K562 (cell line): ENCODE data around the gene BCL2L1. TPM values are rescaled to one million over a fixed set of nuclear protein-coding genes. Genes with fewer than 3 reads are reported as not detected.

Source experiments
- BMI1 ChIP-seq: fragments of 150-350 bp; IDR thresholded peaks from 2 replicates; pipeline ENCODE4 v1.6.1; 2014; ENCODE audit warnings: low read length
- TCFL5 ChIP-seq: fragments of 250-450 bp; sonication (Bioruptor Pico); conservative IDR thresholded peaks from 2 replicates; pipeline ENCODE4 v1.6.1; 2021; ENCODE audit warnings: mild to moderate bottlenecking, moderate library complexity, matching md5 sums
- ZBTB17 ChIP-seq: fragments of 450-650 bp; formaldehyde crosslinking; IDR thresholded peaks from 2 replicates; pipeline ENCODE4 v1.4.0; 2020; ENCODE audit warnings: mild to moderate bottlenecking
- ZNF143 ChIP-seq: sonication (generic); formaldehyde crosslinking; IDR thresholded peaks from 2 replicates; pipeline ENCODE4 v1.9.0; 2022; ENCODE audit warnings: mild to moderate bottlenecking, missing genetic modification reagents
- polyA plus RNA-seq, 8 experiments: library from polyadenylated mRNA; depleted of rRNA in 4 of 8; stranded (reverse) in 5 of 8; unstranded in 3 of 8; fragments of >200 nt; fragmentation: Nextera tagmentation in 2 of 8; fragmentation: Illumina TruSeq in 1 of 8; extraction: Ambion mirVana in 2 of 8; extraction: Trizol in 1 of 8; gene quantifications; 2 replicates each; pipeline versions ENCODE4 v1.2.1 to v1.2.3, GENCODE V29; 2011 to 2014; ENCODE audit warnings: inconsistent platforms in 1 of 8, missing spikeins in 1 of 8
- total RNA-seq, 7 experiments: library from RNA; depleted of rRNA in 6 of 7; stranded (reverse); fragments of >200 nt in 6 of 7; fragmentation: Illumina TruSeq in 2 of 7; extraction: Trizol in 2 of 7; gene quantifications; 2 replicates each; pipeline versions ENCODE4 v1.2.1 to v1.2.3, GENCODE V29; 2011 to 2021; ENCODE audit warnings: low replicate concordance in 1 of 7
- TF ChIP-seq, protein P1 (sequence below), 2 experiments: fragments of 450-650 bp in 1 of 2; sonication (generic) in 1 of 2; formaldehyde crosslinking in 1 of 2; IDR thresholded peaks; 2 replicates each; pipeline versions ENCODE4 v1.7.1 to v1.9.0; 2016 to 2022; ENCODE audit warnings: inconsistent platforms in 1 of 2, mild to moderate bottlenecking in 1 of 2, missing genetic modification reagents in 1 of 2
- TF ChIP-seq, protein P2 (sequence below): fragments of 250-450 bp; sonication (Bioruptor Pico); IDR thresholded peaks from 2 replicates; pipeline ENCODE4 v1.9.0; 2021; ENCODE audit warnings: mild to moderate bottlenecking

The BCL2L1 gene
- total and polyA plus RNA-seq, 9 of the 15 experiments (the other 6 are each of a cell fraction or from before 2014, with no cell fraction given) = 3.3 to 182 (median 120) TPM

DNA sequence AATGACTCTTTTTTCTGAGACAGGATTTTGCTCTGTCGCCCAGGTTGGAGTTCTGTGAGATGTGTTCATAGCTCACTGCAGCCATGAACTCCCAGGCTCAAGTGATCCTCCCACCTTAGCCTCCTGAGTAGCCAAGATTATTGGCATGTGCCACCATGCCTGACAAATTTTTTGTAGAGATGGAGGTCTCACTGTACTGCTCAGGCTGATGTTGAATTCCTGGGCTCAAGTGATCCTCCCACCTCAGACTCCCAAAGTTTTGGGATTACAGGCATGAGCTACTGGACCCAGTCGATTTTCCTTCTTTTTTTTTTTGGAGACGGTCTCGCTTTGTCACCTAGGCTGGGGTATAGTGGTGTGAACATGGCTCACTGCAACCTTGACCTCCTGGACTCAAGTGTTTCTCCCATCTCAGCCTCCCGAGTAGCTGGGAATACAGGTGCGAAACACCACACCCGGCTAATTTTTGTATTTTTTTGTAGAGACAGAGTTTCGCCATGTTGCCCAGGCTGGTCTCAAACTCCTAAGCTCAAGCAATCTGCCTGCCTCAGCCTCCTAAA is 24.3 kb downstream of the BCL2L1 start (continued):
- TF ChIP-seq TCFL5 (CRISPR knock-in tag) = no peak
- no peak for TF ChIP-seq BMI1
- TF ChIP-seq ZBTB17 (CRISPR knock-in tag) = no peak
- TF ChIP-seq, protein P1, sequence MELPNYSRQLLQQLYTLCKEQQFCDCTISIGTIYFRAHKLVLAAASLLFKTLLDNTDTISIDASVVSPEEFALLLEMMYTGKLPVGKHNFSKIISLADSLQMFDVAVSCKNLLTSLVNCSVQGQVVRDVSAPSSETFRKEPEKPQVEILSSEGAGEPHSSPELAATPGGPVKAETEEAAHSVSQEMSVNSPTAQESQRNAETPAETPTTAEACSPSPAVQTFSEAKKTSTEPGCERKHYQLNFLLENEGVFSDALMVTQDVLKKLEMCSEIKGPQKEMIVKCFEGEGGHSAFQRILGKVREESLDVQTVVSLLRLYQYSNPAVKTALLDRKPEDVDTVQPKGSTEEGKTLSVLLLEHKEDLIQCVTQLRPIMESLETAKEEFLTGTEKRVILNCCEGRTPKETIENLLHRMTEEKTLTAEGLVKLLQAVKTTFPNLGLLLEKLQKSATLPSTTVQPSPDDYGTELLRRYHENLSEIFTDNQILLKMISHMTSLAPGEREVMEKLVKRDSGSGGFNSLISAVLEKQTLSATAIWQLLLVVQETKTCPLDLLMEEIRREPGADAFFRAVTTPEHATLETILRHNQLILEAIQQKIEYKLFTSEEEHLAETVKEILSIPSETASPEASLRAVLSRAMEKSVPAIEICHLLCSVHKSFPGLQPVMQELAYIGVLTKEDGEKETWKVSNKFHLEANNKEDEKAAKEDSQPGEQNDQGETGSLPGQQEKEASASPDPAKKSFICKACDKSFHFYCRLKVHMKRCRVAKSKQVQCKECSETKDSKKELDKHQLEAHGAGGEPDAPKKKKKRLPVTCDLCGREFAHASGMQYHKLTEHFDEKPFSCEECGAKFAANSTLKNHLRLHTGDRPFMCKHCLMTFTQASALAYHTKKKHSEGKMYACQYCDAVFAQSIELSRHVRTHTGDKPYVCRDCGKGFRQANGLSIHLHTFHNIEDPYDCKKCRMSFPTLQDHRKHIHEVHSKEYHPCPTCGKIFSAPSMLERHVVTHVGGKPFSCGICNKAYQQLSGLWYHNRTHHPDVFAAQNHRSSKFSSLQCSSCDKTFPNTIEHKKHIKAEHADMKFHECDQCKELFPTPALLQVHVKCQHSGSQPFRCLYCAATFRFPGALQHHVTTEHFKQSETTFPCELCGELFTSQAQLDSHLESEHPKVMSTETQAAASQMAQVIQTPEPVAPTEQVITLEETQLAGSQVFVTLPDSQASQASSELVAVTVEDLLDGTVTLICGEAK (IDR thresholded peaks at IDR 0.05) = no peak
- TF ChIP-seq, protein P1 (CRISPR knock-in tag; IDR thresholded peaks at IDR 0.05) = no peak
- no peak for TF ChIP-seq ZNF143 (CRISPR knock-in tag)
- TF ChIP-seq, protein P2, sequence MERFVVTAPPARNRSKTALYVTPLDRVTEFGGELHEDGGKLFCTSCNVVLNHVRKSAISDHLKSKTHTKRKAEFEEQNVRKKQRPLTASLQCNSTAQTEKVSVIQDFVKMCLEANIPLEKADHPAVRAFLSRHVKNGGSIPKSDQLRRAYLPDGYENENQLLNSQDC (CRISPR knock-in tag) = no peak
